HG03558 (cell line): ENCODE measurements around the gene MAP3K9.
"Not testable (repeated sequence)": the region's sequence is repeated elsewhere in the genome, so short reads cannot be mapped to it uniquely, and the experiment has no call there.

Source experiments
- ATAC-seq: cut with Tn5 transposase; IDR thresholded peaks from one replicate; pipeline ENCODE4 v1.9.1; 2021; ENCODE audit warnings: moderate number of reproducible peaks; ENCODE audit not compliant: unreplicated experiment; ENCODE audit errors: extremely low read depth

The MAP3K9 gene

DNA sequence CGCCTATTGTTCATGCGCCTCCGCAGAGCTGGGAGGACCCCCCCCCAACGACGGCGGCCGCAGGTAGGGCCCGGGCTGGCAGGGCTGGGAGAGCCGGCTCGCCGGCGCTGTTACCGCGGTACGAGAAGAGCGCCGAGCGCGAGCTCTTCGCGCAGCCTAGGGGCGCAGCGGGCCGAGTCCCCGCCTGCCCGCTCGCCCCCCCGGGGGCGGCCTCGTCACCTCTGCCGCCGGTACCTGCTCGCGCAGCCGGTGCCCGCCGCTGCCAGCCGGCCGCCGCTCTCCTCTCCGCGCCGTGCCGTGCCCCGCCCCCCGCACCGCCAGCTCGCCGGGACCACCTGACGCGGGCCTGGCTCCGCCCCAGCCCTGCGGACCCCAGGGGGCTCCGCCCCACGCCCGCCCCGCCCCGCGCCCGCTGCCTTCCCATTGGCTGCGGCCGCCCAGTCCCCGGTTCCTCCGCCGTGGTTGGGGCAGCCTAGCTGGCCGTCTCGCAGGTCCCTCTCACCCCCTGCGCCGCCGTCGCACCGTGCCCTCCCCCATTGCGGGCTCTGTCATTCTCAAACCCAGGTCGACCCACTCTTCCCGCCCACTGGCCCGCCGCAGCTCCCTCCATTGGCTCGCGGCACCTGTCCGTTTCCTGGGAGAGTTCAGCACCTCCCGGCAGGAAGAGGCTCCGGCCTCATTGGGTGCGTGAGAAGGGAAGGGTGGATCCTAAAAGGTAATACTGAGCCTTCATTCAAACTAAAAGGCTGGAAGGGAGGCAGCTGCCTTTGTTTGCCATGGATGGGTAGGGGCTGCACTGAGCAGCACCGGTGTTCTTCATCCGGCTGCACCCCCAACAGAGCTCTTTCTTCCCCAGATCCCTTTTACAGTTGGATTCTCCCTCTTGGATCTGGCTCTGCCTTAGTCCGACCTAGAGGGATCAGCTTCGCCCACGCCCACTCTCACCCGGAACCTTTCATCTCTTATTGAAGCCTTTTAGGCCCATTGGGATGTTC is at the start of gene MAP3K9:
Gene MAP3K9, minus strand, starts transcription at position 289 of the 995 bp plus-strand sequence. CDS start 342 bp downstream, outside the sequence.
- peak; percentile 71 for ATAC-seq

- ATAC-seq: no peak
These were observed 49.3 kb upstream of the MAP3K9 start for GRCh38 chr14:70858641-70859040.

DNA sequence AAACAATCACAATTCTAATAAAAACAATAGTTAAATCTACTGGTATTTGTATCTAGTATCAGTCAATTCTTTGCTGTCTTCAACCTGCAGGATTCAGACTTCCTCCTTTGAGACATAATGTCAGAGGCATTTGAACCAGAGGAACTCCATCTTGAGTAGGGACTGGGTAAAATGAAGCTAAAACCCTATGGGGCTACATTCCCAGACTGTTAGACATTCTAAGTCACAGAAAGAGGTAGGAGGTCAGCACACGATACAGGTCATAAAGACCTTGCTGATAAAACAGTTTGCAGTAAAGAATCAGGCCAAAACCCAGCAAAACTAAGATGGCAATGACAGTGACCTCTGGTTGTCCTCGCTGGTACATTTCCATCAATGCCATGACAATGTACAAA is 48.2 kb upstream of the MAP3K9 start:
- ATAC-seq: no peak

DNA sequence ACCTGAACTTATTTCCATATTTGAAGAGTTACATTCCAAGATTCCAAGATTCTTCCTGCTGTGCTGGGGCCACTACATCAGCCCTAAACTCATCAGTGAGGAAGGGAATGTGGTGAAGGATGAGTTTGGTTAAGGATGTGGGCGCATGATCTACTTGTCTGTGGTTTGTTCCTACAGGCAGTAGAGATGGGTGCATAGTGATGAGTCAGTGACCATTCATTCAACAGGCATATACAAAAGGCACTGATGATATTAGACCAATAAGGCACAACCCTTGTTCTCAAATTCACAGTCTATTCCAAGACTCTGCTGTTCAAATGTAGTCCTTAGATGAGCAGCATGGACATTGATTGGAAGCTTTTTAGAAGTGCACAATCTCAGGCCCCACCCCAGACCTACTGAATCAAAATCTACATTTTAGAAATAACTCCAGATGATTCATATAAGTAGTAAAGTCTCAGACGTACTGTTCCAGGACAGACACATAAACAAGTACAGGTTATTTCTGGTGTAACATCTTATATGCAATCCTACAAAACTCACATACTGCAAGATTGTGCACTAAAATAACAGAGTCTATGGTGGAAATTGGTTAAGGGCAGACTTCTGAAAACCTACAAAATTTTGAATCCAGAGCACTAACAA is 47.7 kb upstream of the MAP3K9 start:
- ATAC-seq: no peak

DNA sequence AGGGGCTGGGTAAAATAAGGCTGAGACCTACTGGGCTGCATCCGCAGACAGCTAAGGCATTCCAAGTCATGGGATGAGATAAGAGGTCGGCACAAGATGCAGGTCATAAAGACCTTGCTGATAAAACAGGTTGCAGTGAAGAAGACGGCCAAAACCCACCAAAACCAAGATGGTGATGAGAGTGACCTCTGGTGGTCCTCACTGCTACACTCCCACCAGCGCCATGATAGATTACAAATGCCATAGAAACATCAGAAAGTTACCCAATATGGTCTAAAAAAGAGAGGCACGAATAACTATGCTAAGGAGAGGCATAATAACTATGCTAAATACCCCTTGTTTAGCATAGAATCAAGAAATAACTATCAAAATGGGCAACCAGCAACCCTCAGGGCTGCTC is 46.2 kb upstream of the MAP3K9 start:
- ATAC-seq: no peak

- not testable (repeated sequence) for ATAC-seq
These were observed 44.3 kb upstream of the MAP3K9 start for GRCh38 chr14:70853658-70854057.

- no peak for ATAC-seq
These were observed 38.2 kb upstream of the MAP3K9 start for GRCh38 chr14:70847406-70848090.

DNA sequence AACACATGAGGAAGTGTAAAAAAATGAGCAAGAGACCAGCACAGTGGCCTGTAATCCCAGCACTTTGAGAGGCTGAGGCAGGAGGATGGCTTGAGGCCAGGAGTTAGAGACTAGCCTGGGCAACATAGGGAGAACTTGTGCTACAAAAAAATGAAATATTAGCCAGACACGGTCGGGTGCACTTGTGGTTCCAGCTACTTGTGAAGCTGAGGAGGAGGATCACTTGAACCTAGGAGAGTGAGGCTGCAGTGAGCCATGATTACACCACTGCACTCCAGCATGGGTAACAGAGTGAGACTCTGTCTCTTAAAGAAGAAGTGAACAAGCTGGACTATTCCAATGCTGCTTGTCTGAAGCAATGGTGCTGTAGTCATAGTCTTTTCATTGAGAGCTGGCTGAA is 36.3 kb upstream of the MAP3K9 start:
- no peak for ATAC-seq

DNA sequence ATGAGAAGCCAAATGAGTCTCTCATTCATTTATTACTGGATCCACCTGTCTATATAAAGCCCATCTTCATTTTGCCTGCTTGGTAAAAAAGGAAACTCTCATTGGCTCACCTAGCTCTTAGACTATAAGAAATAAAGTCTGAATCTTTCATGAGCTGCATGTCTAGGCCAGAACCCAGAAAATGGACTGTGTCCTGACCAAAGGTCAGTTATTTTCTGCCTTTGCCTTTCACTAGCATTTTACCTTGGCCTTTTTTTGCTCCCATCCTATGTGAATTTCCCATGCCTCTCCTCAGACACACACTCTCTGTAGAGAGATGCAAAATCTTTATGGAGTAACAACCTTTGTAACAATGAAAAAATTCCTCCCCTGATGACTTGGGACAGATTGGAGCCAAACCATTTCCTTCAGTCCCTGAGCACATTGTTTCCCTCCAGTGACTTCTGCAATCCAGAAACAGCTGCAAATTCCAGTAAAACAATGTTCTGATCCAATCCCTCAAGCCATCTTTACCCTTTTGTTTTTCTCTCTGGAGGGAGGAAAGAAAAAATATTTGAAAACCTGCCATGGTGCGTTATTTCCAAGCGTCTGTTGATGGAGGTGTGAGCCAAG is 33.6 kb upstream of the MAP3K9 start:
- no peak for ATAC-seq

DNA sequence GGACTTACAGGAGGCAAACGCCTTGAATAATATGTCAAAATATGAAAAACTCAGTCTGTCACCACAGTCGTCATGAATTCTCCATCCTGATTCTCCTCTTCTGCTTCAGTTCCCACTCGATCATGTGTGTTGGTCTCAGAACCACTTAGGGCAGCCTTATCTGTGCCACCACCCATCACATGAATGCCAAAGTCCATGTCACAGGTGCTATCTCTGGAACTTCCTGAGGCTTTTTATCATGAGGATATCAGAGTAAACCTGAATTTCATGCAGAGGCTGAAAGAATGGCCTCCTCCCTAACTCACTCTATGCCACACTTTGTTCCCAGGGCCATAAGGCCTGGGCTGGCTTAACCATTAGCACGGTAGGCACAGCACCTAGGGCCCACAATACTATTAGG is 28.8 kb upstream of the MAP3K9 start:
- ATAC-seq: no peak

DNA sequence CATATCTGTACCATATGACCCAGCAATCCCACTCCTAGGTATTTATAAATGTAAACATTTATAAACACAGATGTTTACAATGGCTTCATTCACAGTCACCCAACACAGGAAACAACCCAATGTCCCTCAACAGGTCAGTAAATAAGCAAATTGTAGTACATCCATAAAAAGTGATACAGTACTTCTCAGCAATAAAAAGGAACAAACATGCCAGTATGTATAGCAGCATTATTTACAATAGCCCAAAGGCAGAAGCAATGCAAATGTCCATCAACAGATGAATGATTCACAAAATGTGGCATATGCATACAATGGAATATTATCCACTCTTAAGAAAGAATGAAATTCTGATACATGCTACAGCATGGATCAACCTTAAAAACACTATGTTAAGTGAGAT is 27.6 kb upstream of the MAP3K9 start:
- ATAC-seq: no peak

GRCh38 chr14:70833884-70834283 is 24.6 kb upstream of the MAP3K9 start:
- no peak for ATAC-seq

- ATAC-seq: no peak
These were observed 23.4 kb upstream of the MAP3K9 start for GRCh38 chr14:70832561-70833305.

GRCh38 chr14:70830998-70831781 is 21.9 kb upstream of the MAP3K9 start:
- no peak for ATAC-seq

DNA sequence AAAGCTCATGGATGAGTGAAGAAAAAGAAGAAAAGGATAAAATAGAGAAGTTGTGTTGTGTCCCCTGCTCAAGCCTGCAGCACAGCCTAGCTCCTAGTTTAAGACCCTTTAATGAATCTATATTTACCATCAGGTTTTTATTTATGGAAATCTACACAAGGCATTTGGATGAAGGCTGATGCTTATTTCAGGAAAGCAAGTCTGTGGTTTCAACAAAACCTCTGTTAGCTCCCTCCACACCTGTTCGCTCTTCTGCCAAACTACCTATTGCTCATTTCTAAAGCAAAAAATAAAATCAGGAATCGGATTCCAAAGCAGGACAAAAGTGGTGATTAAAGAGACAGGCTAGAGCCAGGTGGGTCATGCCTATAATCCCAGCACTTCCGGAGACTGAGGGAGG is 18.9 kb upstream of the MAP3K9 start:
- ATAC-seq: no peak

GRCh38 chr14:70827752-70828151 is 18.4 kb upstream of the MAP3K9 start:
- ATAC-seq: no peak

GRCh38 chr14:70827347-70827746 is 18.0 kb upstream of the MAP3K9 start:
- ATAC-seq: no peak

- no peak for ATAC-seq
These were observed 14.0 kb upstream of the MAP3K9 start for GRCh38 chr14:70823281-70823680.
